Osteoblast (primary cell): ENCODE results near the gene CYP4V2. TPM values are rescaled to one million over a fixed set of nuclear protein-coding genes. Genes with fewer than 3 reads are reported as not detected.

Source experiments
- DNase-seq: peaks from one replicate; pipeline ENCODE4 v3.0.0; 2011; ENCODE audit warnings: low spot score, mixed read lengths; ENCODE audit not compliant: insufficient read length; ENCODE audit errors: missing footprints
- H2AFZ ChIP-seq: 2 replicates; pipeline ENCODE4 v1.6.0; 2011; ENCODE audit warnings: mild to moderate bottlenecking, low read length
- H3K27ac ChIP-seq: 2 replicates; pipeline ENCODE4 v1.5.1; 2011; ENCODE audit warnings: mild to moderate bottlenecking, low read depth, low read length, moderate library complexity
- H3K27me3 ChIP-seq: 2 replicates; pipeline ENCODE4 v1.6.0; 2012; ENCODE audit warnings: mild to moderate bottlenecking, control low read depth, inconsistent platforms, low read length, moderate library complexity; ENCODE audit not compliant: insufficient read depth
- H3K36me3 ChIP-seq: 2 replicates; pipeline ENCODE4 v1.5.1; 2011; ENCODE audit warnings: mild to moderate bottlenecking, low read length, control low read depth, moderate library complexity; ENCODE audit not compliant: insufficient read depth
- H3K4me1 ChIP-seq: 2 replicates; pipeline ENCODE4 v1.5.1; 2011; ENCODE audit warnings: mild to moderate bottlenecking, low read length, control low read depth, moderate library complexity; ENCODE audit not compliant: insufficient read depth
- H3K4me2 ChIP-seq: 2 replicates; pipeline ENCODE4 v1.6.0; 2011; ENCODE audit warnings: mild to moderate bottlenecking, low read length; ENCODE audit not compliant: insufficient read depth
- H3K4me3 ChIP-seq: fragments of 200-600 bp; sonication (generic); 3 replicates; pipeline ENCODE4 v1.5.1; 2012; ENCODE audit warnings: mild to moderate bottlenecking, low read length, inconsistent platforms; ENCODE audit not compliant: insufficient read depth
- H3K79me2 ChIP-seq: 2 replicates; pipeline ENCODE4 v1.6.0; 2012; ENCODE audit warnings: mild to moderate bottlenecking, low read length, control low read depth, inconsistent platforms; ENCODE audit not compliant: insufficient read depth
- H3K9me3 ChIP-seq: 2 replicates; pipeline ENCODE4 v1.5.1; 2011; ENCODE audit warnings: low read depth, low read length, control low read depth
- H4K20me1 ChIP-seq: 2 replicates; pipeline ENCODE4 v1.6.0; 2012; ENCODE audit warnings: mild to moderate bottlenecking, low read length, control low read depth; ENCODE audit not compliant: insufficient read depth
- total RNA-seq: library from RNA; depleted of rRNA; stranded (reverse); fragments of >200 nt; gene quantifications from 2 replicates; pipeline ENCODE4 v1.2.3, GENCODE V29; 2012
- TF ChIP-seq, protein P1 (sequence below): IDR thresholded peaks from 2 replicates; pipeline ENCODE4 v1.5.1; 2011; ENCODE audit warnings: mild to moderate bottlenecking, low read depth, low read length, moderate library complexity; ENCODE audit errors: extremely low read depth

The CYP4V2 gene
- total RNA-seq, 1 donor = 29.0 TPM

DNA sequence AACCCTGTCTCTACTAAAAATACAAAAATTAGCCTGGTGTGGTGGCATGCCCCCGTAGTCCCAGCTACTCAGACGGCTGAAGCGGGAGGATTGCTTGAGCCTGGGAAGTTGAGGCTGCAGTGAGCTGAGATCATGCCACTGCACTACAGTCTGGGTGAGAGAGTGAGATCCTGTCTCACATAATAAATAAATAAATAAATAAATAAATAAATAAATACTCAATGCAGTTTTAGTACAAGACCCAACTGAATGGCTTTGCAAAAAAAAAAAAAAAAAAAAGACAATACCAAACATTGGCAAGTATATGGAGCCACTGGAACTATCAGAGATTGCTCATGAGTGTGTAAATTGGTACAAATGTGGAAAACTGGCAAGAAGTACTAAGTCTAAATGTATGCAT lies 3.3 kb upstream of the CYP4V2 start:
- H3K4me1 ChIP-seq = peaks cover 13% of the 10 kb centered on the region
- no peak for DNase-seq
- no peak overlapping the region for H3K27ac ChIP-seq
- H3K79me2 ChIP-seq = peaks cover 5% of the 10 kb centered on the region
- no peak overlapping the region for H2AFZ ChIP-seq
- no peaks in the 10 kb centered on the region for H3K36me3 ChIP-seq
- H4K20me1 ChIP-seq = no peaks in the 10 kb centered on the region
- no peak overlapping the region for H3K4me2 ChIP-seq
- TF ChIP-seq, protein P1, sequence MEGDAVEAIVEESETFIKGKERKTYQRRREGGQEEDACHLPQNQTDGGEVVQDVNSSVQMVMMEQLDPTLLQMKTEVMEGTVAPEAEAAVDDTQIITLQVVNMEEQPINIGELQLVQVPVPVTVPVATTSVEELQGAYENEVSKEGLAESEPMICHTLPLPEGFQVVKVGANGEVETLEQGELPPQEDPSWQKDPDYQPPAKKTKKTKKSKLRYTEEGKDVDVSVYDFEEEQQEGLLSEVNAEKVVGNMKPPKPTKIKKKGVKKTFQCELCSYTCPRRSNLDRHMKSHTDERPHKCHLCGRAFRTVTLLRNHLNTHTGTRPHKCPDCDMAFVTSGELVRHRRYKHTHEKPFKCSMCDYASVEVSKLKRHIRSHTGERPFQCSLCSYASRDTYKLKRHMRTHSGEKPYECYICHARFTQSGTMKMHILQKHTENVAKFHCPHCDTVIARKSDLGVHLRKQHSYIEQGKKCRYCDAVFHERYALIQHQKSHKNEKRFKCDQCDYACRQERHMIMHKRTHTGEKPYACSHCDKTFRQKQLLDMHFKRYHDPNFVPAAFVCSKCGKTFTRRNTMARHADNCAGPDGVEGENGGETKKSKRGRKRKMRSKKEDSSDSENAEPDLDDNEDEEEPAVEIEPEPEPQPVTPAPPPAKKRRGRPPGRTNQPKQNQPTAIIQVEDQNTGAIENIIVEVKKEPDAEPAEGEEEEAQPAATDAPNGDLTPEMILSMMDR = no peak
- no peaks in the 10 kb centered on the region for H3K9me3 ChIP-seq
- H3K27me3 ChIP-seq = no peaks in the 10 kb centered on the region
- H3K4me3 ChIP-seq = no peak overlapping the region

DNA sequence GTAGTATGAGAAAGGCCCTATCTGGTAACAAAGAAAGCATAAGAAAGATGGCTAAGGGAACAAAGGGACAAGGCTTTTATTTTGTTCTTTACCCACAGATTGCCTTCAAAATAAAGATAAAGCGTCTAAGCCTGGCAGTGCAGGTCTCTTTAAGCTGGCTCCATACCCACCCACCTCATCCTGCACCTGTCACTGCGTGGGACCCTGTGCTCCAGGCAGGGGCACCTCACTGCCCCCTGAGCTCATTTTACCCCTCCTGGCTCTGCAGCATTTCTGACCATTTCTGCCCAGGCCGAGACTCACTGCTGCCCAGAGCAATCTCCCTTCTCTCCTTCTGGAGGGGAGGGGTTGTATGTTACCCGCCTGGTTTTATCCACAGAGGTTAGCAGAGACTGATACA lies 1.7 kb upstream of the CYP4V2 start:
- no peak overlapping the region for H3K4me3 ChIP-seq
- H3K9me3 ChIP-seq = no peaks in the 10 kb centered on the region
- TF ChIP-seq, protein P1 = no peak
- no peak for DNase-seq
- H3K4me2 ChIP-seq = no peak overlapping the region
- no peak overlapping the region for H2AFZ ChIP-seq
- peaks cover 14% of the 10 kb centered on the region for H3K4me1 ChIP-seq
- no peak overlapping the region for H3K27ac ChIP-seq
- H3K27me3 ChIP-seq = no peaks in the 10 kb centered on the region
- H4K20me1 ChIP-seq = no peaks in the 10 kb centered on the region
- no peaks in the 10 kb centered on the region for H3K36me3 ChIP-seq
- H3K79me2 ChIP-seq = peaks cover 18% of the 10 kb centered on the region

DNA sequence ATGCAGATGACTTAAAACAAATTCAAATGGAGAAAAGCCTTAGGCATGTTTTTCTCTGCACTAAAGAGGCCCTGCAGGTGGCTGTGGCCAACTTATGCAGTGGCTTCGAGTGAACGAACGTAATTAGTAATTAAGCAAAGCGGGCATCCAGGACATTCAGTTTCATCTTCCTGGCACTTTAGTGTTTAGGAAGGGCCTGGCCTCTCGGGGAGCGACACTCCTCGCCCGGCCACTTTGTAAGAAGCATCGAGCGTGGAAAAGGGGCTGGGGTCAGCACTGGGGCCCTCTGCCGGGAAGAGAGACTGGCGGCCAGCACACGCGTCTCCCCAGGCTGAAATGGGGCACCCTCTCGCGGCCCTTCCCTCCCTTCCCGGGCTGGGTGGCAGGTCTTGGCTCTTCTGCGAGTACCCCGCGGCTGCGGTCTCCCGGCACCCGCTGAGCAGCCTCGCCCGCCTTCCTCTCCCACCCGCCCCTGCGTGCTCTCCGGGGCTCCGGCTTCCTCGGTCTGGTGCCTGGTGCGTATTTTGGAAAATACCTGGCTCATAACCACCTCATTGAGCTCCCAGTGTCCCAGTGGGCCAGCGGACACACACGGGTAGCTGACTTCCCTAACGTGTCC lies 677 bp upstream of the CYP4V2 start:
- no peaks in the 10 kb centered on the region for H3K36me3 ChIP-seq
- TF ChIP-seq, protein P1 = no peak
- DNase-seq = peak; percentile 86
- peaks cover 20% of the 10 kb centered on the region for H3K79me2 ChIP-seq
- H3K9me3 ChIP-seq = no peaks in the 10 kb centered on the region
- H3K27ac ChIP-seq = peak overlapping the region; percentile 67
- H2AFZ ChIP-seq = peak overlapping the region; percentile 95
- H4K20me1 ChIP-seq = no peaks in the 10 kb centered on the region
- H3K4me3 ChIP-seq = peak overlapping the region; percentile 80
- H3K4me2 ChIP-seq = peak overlapping the region; percentile 86
- peaks cover 14% of the 10 kb centered on the region for H3K4me1 ChIP-seq
- H3K27me3 ChIP-seq = no peaks in the 10 kb centered on the region

DNA sequence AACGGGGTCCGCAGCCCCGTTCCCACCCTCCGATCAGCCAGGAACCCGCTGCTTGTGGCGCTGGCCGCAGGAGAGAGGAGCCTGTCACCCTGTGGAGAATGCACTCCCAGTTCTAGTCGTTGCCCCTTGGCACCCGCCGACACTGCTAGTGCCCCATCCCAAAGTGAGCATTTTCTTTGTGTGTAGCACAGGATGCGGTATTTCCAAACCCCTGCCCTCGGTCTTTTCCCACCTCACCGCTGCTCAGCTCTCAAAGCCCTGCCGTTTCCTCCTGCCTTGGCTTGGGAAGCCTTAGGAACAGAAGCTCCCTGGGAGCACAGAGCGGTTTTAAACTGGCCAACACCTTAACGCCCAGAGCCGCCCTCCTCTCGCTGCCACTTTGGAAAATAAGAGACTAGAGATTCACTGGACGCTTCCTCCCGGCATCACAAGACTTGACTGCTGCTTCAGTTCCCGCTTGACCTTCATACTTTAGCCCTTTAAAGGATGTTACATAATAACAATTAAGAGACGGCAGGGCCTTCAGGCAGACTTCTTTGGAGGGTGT lies 772 bp downstream of the CYP4V2 start:
- H2AFZ ChIP-seq = peak overlapping the region; percentile 95
- no peaks in the 10 kb centered on the region for H4K20me1 ChIP-seq
- H3K4me1 ChIP-seq = peaks cover 14% of the 10 kb centered on the region
- H3K9me3 ChIP-seq = no peaks in the 10 kb centered on the region
- H3K27ac ChIP-seq = peak overlapping the region; percentile 67
- H3K4me3 ChIP-seq = peak overlapping the region; percentile 80
- H3K36me3 ChIP-seq = peaks cover 3% of the 10 kb centered on the region
- peak; percentile 86 for DNase-seq
- H3K79me2 ChIP-seq = peaks cover 20% of the 10 kb centered on the region
- TF ChIP-seq, protein P1 = no peak
- no peaks in the 10 kb centered on the region for H3K27me3 ChIP-seq
- H3K4me2 ChIP-seq = peak overlapping the region; percentile 86
